ENCODE data around the gene CYBA.

The CYBA gene

DNA sequence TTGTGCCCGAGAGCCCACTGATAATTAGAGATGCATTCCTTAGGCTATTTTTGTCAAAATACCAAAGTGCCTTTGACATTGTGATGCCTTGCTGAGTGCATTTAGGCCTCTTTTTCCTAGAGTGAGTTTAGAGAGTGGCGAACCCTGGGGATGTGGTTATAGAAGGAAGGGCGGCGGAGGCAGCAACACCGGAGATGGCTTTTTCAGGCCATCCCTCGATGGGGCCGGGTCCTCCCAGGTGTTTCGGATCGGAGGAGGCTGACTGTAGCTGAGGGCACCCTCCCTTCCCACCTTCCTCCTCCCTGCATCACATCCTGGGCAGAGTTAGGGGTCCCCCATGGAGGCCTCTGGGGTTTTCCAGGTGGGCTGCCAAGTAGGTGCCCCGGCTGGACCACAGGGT lies 42.0 kb upstream of the CYBA start:
- Histone ChIP-seq H3K9me3 (ENCODE audit: control insufficient read depth, low read length) (no peaks in the 10 kb centered on the region), H3K36me3 (ENCODE audit: control insufficient read depth, insufficient read depth, low read length) (no peaks in the 10 kb centered on the region), H3K9ac (ENCODE audit: low read length) (no peak overlapping the region), H3K4me3 (ENCODE audit: low read length) (no peak overlapping the region), H3K27me3 (ENCODE audit: control insufficient read depth, insufficient read depth, low read length) (peaks cover 22% of the 10 kb centered on the region), H3K4me1 (ENCODE audit: control insufficient read depth, insufficient read depth, low read length) (peaks cover 15% of the 10 kb centered on the region)

DNA sequence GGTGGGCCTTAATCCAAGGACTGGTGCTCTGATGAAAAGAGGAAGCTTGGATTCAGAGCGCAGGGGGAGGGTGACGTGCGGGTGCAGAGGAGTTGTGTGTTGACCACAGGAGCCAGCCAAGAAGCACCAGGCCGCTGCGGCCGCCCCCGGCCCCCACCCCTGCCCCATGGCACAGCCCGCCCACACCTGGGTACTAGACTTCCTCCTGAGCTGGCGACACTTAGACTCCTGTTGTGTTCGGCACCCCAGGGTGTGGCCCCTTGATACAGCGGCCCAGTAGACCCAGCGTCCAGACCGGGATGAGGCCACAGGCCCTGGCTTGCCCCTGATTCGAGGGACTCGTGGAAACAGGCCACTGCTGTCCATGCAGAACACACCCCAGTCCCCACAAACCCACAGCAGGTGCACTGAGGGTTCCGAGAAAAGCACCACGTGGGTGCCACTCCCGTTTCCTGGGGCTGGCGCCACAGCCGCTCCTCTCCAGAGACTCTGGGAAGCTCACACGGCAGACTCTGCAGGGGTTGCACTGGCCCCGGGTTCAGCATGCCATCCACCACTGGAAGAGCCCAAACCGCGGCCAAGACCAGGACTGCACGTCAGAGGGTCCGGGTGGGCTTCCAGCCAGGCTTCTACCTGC lies 41.2 kb upstream of the CYBA start:
- Histone ChIP-seq H3K27me3 (ENCODE audit: control insufficient read depth, insufficient read depth, low read length) (peaks cover 22% of the 10 kb centered on the region), H3K9me3 (ENCODE audit: control insufficient read depth, low read length) (no peaks in the 10 kb centered on the region), H3K4me3 (ENCODE audit: low read length) (no peak overlapping the region), H3K4me1 (ENCODE audit: control insufficient read depth, insufficient read depth, low read length) (peaks cover 23% of the 10 kb centered on the region), H3K36me3 (ENCODE audit: control insufficient read depth, insufficient read depth, low read length) (no peaks in the 10 kb centered on the region), H3K9ac (ENCODE audit: low read length) (no peak overlapping the region)

DNA sequence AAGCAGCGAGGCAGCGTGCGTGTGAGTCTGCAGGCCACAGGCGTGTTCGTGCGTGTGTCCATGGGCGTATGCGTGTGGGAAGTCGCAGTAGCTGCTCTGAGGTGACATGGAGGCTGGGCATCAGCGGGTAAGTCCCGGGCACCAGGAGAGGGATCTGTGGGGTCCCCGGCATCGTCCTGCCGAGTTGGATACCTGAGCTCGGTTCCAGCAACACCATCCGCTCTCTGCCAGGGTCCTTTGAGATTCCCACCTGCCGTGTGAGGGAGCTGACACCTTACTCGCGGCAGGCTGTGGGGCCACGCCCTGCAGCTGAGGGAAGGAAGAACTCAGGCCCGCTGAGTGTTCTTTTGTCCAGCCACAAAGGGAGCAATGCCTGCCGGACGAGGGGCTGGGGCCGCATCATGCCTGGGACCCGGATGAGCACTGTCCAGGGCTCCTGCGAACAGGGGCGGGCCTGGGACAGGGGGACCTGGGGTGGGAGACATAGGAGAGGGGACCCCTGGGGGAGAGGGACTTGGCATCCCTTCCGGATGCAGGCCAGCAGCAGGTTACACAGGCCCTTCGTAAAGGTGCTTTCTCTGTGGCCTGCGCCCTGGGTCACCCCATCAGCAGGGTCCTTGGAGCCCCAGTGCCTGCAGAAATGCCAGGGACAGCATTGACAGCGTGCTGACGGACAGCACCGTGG lies 40.4 kb upstream of the CYBA start:
- no peak overlapping the region for H3K4me3 ChIP-seq (ENCODE audit: low read length)
- H3K9ac ChIP-seq (ENCODE audit: low read length), result no peak overlapping the region
- H3K4me1 ChIP-seq (ENCODE audit: control insufficient read depth, insufficient read depth, low read length), result peaks cover 27% of the 10 kb centered on the region
- H3K27me3 ChIP-seq (ENCODE audit: control insufficient read depth, insufficient read depth, low read length), result peaks cover 25% of the 10 kb centered on the region
- H3K9me3 ChIP-seq (ENCODE audit: control insufficient read depth, low read length), result no peaks in the 10 kb centered on the region
- no peaks in the 10 kb centered on the region for H3K36me3 ChIP-seq (ENCODE audit: control insufficient read depth, insufficient read depth, low read length)

GRCh38 chr16:88690341-88691128 lies 39.7 kb upstream of the CYBA start:
- Histone ChIP-seq H3K9me3 (ENCODE audit: control insufficient read depth, low read length) (no peaks in the 10 kb centered on the region), H3K27me3 (ENCODE audit: control insufficient read depth, insufficient read depth, low read length) (peaks cover 31% of the 10 kb centered on the region)

GRCh38 chr16:88688013-88688778 lies 37.3 kb upstream of the CYBA start:
- peaks cover 35% of the 10 kb centered on the region for H3K4me1 ChIP-seq (ENCODE audit: control insufficient read depth, insufficient read depth, low read length)
- H3K27me3 ChIP-seq (ENCODE audit: control insufficient read depth, insufficient read depth, low read length), result peaks cover 51% of the 10 kb centered on the region
- no peak overlapping the region for H3K9ac ChIP-seq (ENCODE audit: low read length)
- H3K4me3 ChIP-seq (ENCODE audit: low read length), result no peak overlapping the region
- no peaks in the 10 kb centered on the region for H3K9me3 ChIP-seq (ENCODE audit: control insufficient read depth, low read length)
- no peaks in the 10 kb centered on the region for H3K36me3 ChIP-seq (ENCODE audit: control insufficient read depth, insufficient read depth, low read length)

More at GRCh38 chr16:88690341-88691128, 39.7 kb upstream of the CYBA start:
- Histone ChIP-seq H3K4me1 (ENCODE audit: control insufficient read depth, insufficient read depth, low read length) (peaks cover 33% of the 10 kb centered on the region), H3K9ac (ENCODE audit: low read length) (no peak overlapping the region), H3K36me3 (ENCODE audit: control insufficient read depth, insufficient read depth, low read length) (no peaks in the 10 kb centered on the region), H3K4me3 (ENCODE audit: low read length) (no peak overlapping the region)

DNA sequence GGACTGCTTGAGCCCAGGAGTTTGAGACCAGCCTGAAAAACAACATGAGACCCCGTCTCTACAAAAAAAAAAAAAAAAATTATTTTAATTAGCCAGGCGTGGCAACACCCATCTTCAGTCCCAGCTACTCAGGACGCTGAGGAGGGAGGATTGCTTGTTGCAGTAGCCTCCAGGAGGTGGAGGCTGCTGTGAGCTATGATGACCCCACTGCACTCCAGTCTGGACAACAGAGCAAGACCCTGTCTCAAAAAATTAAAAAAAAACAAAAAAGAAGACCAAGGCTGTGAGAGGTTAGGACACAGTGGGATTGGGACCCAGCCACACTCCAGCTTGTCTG lies 36.8 kb upstream of the CYBA start:
- Histone ChIP-seq H3K4me1 (ENCODE audit: control insufficient read depth, insufficient read depth, low read length) (peaks cover 34% of the 10 kb centered on the region), H3K36me3 (ENCODE audit: control insufficient read depth, insufficient read depth, low read length) (no peaks in the 10 kb centered on the region), H3K27me3 (ENCODE audit: control insufficient read depth, insufficient read depth, low read length) (peaks cover 48% of the 10 kb centered on the region), H3K9me3 (ENCODE audit: control insufficient read depth, low read length) (no peaks in the 10 kb centered on the region), H3K4me3 (ENCODE audit: low read length) (no peak overlapping the region), H3K9ac (ENCODE audit: low read length) (no peak overlapping the region)

DNA sequence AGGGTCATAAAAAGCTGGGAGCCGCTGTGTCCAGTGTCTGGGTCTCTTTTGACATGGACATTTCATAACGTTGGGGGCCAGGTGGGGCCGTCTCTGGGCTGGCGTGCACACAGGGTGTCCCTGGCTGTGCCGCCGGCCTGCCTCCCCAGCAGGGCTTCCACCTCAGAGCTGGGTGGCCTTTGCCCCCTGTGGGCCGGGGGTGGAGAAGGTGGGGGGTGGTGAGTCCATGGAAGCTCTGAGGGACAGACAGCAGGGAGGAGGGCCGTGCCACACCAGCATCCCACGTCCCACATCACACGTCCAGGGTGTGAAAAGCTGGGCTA lies 36.4 kb upstream of the CYBA start:
- Histone ChIP-seq H3K9ac (ENCODE audit: low read length) (no peak overlapping the region), H3K9me3 (ENCODE audit: control insufficient read depth, low read length) (no peaks in the 10 kb centered on the region), H3K4me1 (ENCODE audit: control insufficient read depth, insufficient read depth, low read length) (peaks cover 30% of the 10 kb centered on the region), H3K36me3 (ENCODE audit: control insufficient read depth, insufficient read depth, low read length) (no peaks in the 10 kb centered on the region), H3K27me3 (ENCODE audit: control insufficient read depth, insufficient read depth, low read length) (peaks cover 49% of the 10 kb centered on the region), H3K4me3 (ENCODE audit: low read length) (no peak overlapping the region)

DNA sequence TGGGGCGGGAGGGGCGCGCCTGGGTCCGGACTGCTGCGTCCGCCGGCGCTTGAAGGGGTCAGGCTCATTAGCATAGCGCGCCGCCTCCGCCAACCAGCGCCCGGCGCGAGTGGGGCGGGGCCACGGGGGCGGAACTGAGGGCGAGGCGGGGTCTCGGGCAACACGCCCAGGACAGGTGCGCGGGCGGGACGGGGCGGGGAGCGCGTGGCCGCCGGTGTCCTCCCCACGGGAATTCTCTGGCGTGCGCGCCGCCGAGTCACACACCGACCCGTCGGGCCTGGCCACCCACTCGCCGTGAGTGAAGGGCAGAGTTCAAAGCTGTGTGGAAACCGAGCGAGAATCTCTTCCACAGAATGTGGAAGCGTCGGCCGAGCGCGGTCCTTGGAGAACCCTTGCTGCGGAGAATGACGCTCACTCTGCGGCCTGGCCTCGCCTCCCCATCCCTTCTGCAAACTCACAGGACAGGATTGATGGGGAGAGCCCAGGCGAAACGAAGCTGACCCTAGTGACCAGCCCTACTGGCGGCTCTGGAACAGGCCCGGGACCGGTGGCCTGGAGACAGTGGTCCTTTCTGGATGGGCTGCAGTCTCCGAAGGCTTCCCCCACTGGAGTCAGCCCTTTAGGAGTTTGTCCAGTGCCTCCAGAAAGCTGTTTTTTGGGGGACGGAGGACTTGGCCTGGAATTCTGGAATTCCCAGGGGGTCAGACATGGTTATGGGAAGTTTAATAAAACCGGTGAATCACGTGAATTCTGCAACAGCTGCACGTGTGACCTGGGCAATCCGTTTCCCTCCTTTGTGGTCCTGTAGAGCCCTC lies 35.8 kb upstream of the CYBA start, which contains the start of gene SNAI3:
SNAI3 (minus strand) TSS at position 69 of the 815 bp plus-strand sequence. CDS start 101 bp downstream, outside the sequence.
- Histone ChIP-seq H3K9me3 (ENCODE audit: control insufficient read depth, low read length) (no peaks in the 10 kb centered on the region), H3K36me3 (ENCODE audit: control insufficient read depth, insufficient read depth, low read length) (no peaks in the 10 kb centered on the region), H3K4me3 (ENCODE audit: low read length) (no peak within 1 kb of the TSS), H3K27me3 (ENCODE audit: control insufficient read depth, insufficient read depth, low read length) (peaks cover 55% of the 10 kb centered on the region), H3K9ac (ENCODE audit: low read length) (peak within 1 kb of the TSS; percentile 41), H3K4me1 (ENCODE audit: control insufficient read depth, insufficient read depth, low read length) (peaks cover 27% of the 10 kb centered on the region)

DNA sequence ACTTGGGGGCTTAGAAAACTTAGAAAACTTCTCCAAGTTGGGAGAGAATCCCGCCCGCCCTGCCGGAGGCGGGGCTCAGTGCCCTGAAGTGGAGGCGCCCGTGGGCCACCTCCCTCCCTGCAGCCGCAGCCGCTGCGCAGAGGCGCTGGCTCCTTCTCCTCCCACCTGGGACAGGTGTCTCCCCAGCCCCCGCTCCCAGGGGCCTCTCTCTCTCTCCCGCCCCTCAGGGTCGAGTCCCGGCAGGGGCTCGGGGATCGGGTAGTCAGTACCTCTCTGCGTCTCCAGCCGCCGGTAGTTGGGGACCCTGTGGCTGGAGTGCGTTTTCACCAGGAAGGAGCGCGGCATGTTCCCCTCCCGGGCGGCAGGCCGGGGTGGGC lies 35.2 kb upstream of the CYBA start:
- Histone ChIP-seq H3K36me3 (ENCODE audit: control insufficient read depth, insufficient read depth, low read length) (no peaks in the 10 kb centered on the region), H3K9ac (ENCODE audit: low read length) (peak overlapping the region; percentile 41), H3K9me3 (ENCODE audit: control insufficient read depth, low read length) (no peaks in the 10 kb centered on the region), H3K27me3 (ENCODE audit: control insufficient read depth, insufficient read depth, low read length) (peaks cover 54% of the 10 kb centered on the region), H3K4me3 (ENCODE audit: low read length) (no peak overlapping the region), H3K4me1 (ENCODE audit: control insufficient read depth, insufficient read depth, low read length) (peaks cover 27% of the 10 kb centered on the region)

DNA sequence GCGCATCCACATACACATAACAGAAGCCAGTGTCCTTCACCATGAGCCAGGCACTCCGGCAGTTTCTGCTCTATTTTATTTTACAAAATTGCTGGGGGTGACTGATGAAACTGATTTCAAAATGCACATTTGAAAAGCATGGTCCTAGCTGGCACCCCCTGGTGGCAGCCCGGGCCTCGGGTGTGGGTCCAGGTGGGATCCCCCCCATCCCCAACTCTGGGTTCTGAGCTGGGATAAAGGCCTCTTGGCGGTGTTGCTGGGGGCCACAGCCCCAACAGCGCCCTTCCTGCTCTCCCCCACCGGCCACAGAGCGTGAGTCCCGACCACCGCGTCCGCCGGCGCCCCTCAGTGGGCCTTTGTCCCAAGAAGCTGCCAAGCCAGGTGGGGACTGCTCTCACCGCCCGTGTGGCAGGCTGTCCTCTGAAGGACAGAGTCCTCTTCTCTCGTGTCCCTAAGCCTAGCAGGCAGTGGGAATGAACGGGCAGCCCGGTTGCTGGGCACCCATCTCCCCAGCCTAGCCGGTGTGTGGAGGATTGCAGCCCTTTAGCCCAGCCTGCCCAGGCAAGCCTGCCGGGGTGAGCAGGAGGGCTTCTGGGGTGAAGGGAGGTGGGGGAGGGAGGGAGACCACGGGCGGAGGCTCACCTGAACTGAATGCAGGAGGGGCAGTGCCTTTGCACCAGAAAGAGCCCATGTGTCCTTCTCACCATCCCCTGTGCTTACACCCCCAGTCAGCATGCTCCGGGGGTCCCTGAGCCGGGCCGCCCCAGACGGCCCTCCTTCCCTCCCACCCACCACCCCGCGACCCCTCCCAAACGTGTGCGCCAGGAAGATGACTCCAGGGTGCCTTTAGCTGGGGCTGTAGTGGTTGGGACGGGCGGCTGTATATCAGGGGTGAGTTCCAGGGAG lies 34.6 kb upstream of the CYBA start:
- Histone ChIP-seq H3K36me3 (ENCODE audit: control insufficient read depth, insufficient read depth, low read length) (no peaks in the 10 kb centered on the region), H3K4me1 (ENCODE audit: control insufficient read depth, insufficient read depth, low read length) (peaks cover 27% of the 10 kb centered on the region), H3K4me3 (ENCODE audit: low read length) (no peak overlapping the region), H3K9ac (ENCODE audit: low read length) (peak overlapping the region; percentile 41), H3K9me3 (ENCODE audit: control insufficient read depth, low read length) (no peaks in the 10 kb centered on the region), H3K27me3 (ENCODE audit: control insufficient read depth, insufficient read depth, low read length) (peaks cover 50% of the 10 kb centered on the region)
